Cardiac ventricle fibroblast (primary cell): ENCODE data around the gene PPARG. TPM values are rescaled to one million over a fixed set of nuclear protein-coding genes. Genes with fewer than 3 reads are reported as not detected.

Source experiments
- total RNA-seq: library from RNA; depleted of rRNA; stranded (reverse); fragments of >200 nt; gene quantifications from 2 replicates; pipeline ENCODE4 v1.2.3, GENCODE V29; 2015

PPARG gene
- 60.0 and 70.3 TPM in 2 replicates for total RNA-seq

DNA sequence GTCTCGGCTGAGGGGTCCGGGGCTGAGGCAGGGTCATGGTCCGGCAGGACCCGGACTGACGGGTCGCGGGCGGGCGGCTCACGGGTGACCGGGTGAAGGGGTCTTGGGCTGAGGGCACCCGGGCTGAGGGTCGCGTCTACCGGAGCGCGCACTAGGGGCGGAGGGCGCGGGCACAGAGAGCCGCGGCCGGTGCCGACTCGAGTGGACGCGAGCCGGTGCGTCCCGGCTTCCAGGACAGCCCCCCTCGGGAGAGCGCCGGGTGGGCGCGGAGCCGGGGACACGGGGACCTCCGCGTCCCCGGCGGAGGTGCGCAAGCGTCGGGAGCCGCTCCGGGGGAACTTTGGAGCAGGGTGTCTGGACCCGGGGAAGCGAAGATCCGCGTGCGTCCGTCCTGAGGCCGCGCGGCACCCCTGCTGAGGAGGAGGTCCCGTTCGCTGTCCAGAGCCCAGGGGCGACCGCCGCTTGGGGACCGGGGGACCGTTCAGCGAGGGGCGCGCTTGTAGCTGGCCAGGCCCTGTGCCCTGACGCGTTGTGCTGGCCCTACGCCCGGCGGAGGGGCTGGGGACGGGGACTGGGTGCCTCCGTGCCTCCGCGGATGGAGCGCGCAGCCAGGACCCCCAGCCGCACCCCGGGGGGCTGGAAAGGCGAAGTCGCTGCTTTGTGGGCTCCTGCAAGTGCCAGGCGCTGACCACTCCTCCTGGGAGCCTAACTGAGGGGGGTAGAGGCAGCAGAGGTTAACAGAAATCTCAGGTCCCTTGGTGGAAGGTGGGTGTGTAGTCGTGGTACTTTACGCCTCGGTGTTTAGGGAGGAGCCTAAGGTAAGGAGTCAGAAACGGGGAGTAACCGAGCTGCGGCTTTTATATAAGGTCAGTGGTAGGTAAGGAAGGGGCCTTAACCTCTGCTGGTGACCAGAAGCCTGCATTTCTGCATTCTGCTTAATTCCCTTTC, at the start of gene PPARG:
PPARG (plus strand) TSS at position 889 of the 948 bp plus-strand sequence. CDS start 90,642 bp downstream, outside the sequence.

Other genes with a start within 250 kb of the PPARG start
- 54.6 and 62.7 TPM in 2 replicates for gene TIMP4, start 130.2 kb upstream of the PPARG start, total RNA-seq
- gene TSEN2, start 195.4 kb downstream of the PPARG start, total RNA-seq: 12.2 and 14.0 TPM in 2 replicates